ENCODE results near the gene NOB1.

DNA sequence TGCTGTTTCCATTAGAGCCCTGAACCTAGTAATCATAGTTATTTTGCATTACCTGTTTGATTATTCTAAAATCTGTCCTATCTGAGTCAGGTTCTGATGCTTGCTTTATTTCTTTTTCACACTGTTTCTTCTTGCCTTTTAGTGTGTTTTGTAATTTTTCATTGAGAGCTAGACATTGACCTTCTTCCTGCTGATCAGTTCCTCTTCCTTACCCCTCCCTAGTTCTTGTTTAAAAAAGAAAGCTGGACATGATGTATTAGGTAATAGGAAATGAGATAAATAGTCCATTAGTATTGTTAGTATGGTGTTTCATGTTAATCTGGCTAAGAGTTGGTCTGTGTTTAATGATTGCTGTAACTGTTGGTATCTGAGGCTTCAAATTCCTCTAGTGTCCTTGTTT is 20.8 kb upstream of the NOB1 start:
- no peak for TF ChIP-seq FOXO4 (CRISPR knock-in tag; IDR thresholded peaks at IDR 0.05)
- TF ChIP-seq ZNF778 (CRISPR knock-in tag; IDR thresholded peaks at IDR 0.05): no peak
- TF ChIP-seq RB1 (IDR thresholded peaks at IDR 0.05; ENCODE audit: low read depth): no peak
- TF ChIP-seq EZH2 (IDR thresholded peaks at IDR 0.05; ENCODE audit: borderline replicate concordance, low read depth, low read length): no peak
- TF ChIP-seq RFX7 (CRISPR knock-in tag; IDR thresholded peaks at IDR 0.05): no peak

Data from K562 (cell line).